ENCODE data around the gene CCDC182.

DNA sequence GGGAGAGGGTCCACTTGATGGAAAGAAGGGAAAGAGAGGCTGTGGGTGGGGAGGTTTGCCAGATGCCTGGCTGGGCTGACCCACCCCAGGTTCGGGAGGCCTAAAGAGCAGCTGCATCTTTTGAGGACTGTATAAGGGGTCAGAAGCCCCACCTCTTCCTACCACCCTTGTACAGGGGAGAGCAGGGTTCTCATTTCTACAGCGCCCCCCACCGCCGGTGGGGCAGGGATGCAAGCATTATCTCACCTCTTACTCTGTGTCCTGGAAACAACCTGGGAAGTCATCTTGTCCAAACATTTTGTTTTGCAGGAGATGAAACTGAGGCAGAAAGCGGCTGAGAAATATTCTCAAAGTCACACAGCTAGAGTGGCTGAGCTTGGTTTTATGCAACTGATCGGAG, 22.5 kb upstream of the CCDC182 start:
- TF ChIP-seq, protein P1, sequence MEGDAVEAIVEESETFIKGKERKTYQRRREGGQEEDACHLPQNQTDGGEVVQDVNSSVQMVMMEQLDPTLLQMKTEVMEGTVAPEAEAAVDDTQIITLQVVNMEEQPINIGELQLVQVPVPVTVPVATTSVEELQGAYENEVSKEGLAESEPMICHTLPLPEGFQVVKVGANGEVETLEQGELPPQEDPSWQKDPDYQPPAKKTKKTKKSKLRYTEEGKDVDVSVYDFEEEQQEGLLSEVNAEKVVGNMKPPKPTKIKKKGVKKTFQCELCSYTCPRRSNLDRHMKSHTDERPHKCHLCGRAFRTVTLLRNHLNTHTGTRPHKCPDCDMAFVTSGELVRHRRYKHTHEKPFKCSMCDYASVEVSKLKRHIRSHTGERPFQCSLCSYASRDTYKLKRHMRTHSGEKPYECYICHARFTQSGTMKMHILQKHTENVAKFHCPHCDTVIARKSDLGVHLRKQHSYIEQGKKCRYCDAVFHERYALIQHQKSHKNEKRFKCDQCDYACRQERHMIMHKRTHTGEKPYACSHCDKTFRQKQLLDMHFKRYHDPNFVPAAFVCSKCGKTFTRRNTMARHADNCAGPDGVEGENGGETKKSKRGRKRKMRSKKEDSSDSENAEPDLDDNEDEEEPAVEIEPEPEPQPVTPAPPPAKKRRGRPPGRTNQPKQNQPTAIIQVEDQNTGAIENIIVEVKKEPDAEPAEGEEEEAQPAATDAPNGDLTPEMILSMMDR (IDR thresholded peaks at IDR 0.05) = no peak
- TF ChIP-seq POLR2AphosphoS5 (IDR thresholded peaks at IDR 0.05; ENCODE audit: low read depth, low read length) (no peak), SIN3A (IDR thresholded peaks at IDR 0.05; ENCODE audit: borderline replicate concordance, low read depth, low read length) (no peak), YY1 (IDR thresholded peaks at IDR 0.05; ENCODE audit: low read depth) (no peak), RFX5 (IDR thresholded peaks at IDR 0.05; ENCODE audit: low read length) (no peak), TAF1 (IDR thresholded peaks at IDR 0.05; ENCODE audit: borderline replicate concordance, low read depth, low read length) (no peak), EP300 (IDR thresholded peaks at IDR 0.05; ENCODE audit: borderline replicate concordance in 1 of 2, low read depth in 1 of 2, low read length in 1 of 2) (no peak), TCF12 (IDR thresholded peaks at IDR 0.05) (no peak), SMC3 (IDR thresholded peaks at IDR 0.05; ENCODE audit: low read depth, low read length) (no peak)
- TF ChIP-seq, protein P2, sequence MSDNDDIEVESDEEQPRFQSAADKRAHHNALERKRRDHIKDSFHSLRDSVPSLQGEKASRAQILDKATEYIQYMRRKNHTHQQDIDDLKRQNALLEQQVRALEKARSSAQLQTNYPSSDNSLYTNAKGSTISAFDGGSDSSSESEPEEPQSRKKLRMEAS (IDR thresholded peaks at IDR 0.05; ENCODE audit: low read depth) = no peak
- TF ChIP-seq, protein P3, sequence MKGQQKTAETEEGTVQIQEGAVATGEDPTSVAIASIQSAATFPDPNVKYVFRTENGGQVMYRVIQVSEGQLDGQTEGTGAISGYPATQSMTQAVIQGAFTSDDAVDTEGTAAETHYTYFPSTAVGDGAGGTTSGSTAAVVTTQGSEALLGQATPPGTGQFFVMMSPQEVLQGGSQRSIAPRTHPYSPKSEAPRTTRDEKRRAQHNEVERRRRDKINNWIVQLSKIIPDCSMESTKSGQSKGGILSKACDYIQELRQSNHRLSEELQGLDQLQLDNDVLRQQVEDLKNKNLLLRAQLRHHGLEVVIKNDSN (IDR thresholded peaks at IDR 0.05; ENCODE audit: borderline replicate concordance, low read depth) = no peak
- TF ChIP-seq, protein P4, sequence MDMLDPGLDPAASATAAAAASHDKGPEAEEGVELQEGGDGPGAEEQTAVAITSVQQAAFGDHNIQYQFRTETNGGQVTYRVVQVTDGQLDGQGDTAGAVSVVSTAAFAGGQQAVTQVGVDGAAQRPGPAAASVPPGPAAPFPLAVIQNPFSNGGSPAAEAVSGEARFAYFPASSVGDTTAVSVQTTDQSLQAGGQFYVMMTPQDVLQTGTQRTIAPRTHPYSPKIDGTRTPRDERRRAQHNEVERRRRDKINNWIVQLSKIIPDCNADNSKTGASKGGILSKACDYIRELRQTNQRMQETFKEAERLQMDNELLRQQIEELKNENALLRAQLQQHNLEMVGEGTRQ (IDR thresholded peaks at IDR 0.05; ENCODE audit: borderline replicate concordance, low read depth, low read length) = no peak

Data from SK-N-SH (cell line).